ENCODE data around the gene HACD1. TPM values are rescaled to one million over a fixed set of nuclear protein-coding genes. Genes with fewer than 3 reads are reported as not detected.
A peak's percentile ranks its signal among the peaks of the same experiment; 100 is the strongest.

The HACD1 gene
- total RNA-seq, 1 donor from 2014 or later, result 41.6 TPM

DNA sequence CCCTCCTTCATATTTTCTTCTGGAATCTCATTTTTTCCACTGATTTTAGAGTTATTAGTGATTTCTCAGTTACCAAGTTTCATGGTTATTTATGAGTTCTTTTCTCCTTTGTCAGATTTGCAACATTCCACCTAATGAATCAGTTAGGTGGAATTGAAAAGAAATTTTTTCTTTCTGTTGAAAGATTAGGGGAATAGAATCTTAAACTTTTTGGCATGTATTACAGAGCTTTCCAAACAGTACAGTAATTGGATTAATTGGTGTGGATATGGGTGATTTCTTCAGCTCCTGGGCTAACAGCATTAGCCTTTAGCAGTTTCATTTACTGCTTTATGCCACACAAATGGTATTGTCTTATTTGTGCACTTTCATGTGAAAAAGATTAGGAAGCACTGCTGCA, 43.7 kb upstream of the HACD1 start:
- intact Hi-C loops (cut with DNase I), result loop anchor here (10.0 kb wide), 1 partner anchor 836 kb away; no protein-coding TSS in a partner anchor
- Histone ChIP-seq H3K4me1 (peaks cover 0 to 7% of the 10 kb centered on the region in 2 donors), H3K27ac (no peak overlapping the region), H3K9me3 (no peaks in the 10 kb centered on the region), H3K36me3 (peaks cover 0 to 9% of the 10 kb centered on the region in 2 donors), H3K4me3 (no peak overlapping the region), H3K27me3 (no peaks in the 10 kb centered on the region)
- no peak for DNase-seq (ENCODE audit: low spot score in 2 of 2)
- TF ChIP-seq, protein P1, sequence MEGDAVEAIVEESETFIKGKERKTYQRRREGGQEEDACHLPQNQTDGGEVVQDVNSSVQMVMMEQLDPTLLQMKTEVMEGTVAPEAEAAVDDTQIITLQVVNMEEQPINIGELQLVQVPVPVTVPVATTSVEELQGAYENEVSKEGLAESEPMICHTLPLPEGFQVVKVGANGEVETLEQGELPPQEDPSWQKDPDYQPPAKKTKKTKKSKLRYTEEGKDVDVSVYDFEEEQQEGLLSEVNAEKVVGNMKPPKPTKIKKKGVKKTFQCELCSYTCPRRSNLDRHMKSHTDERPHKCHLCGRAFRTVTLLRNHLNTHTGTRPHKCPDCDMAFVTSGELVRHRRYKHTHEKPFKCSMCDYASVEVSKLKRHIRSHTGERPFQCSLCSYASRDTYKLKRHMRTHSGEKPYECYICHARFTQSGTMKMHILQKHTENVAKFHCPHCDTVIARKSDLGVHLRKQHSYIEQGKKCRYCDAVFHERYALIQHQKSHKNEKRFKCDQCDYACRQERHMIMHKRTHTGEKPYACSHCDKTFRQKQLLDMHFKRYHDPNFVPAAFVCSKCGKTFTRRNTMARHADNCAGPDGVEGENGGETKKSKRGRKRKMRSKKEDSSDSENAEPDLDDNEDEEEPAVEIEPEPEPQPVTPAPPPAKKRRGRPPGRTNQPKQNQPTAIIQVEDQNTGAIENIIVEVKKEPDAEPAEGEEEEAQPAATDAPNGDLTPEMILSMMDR (IDR thresholded peaks at IDR 0.05), result no peak

DNA sequence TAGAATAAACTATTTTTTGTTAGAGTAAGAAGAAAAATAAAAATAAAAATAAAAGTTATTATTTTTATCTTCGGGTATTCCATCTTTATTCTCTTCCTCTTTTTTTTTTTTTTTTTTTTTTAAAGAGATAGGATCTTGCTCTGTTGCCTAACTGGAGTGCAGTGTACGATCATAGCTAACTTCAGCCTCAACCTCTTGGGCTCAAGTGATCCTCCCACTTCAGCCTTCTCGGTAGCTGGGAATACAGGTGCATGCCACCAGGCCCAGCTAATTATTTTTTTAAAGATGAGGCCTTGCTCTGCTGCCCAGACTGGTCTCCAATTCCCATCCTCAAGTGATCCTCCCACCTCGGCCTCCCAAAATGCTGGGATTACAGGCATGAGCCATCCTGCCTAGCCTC, 42.2 kb upstream of the HACD1 start:
- TF ChIP-seq, protein P1 (IDR thresholded peaks at IDR 0.05), result no peak
- intact Hi-C loops (cut with DNase I), result no loop called here
- Histone ChIP-seq H3K9me3 (no peaks in the 10 kb centered on the region), H3K27me3 (no peaks in the 10 kb centered on the region), H3K36me3 (peaks cover 0 to 9% of the 10 kb centered on the region in 2 donors), H3K4me3 (no peak overlapping the region), H3K4me1 (peaks cover 0 to 3% of the 10 kb centered on the region in 2 donors), H3K27ac (no peak overlapping the region)
- no peak for DNase-seq (ENCODE audit: low spot score in 2 of 2)

DNA sequence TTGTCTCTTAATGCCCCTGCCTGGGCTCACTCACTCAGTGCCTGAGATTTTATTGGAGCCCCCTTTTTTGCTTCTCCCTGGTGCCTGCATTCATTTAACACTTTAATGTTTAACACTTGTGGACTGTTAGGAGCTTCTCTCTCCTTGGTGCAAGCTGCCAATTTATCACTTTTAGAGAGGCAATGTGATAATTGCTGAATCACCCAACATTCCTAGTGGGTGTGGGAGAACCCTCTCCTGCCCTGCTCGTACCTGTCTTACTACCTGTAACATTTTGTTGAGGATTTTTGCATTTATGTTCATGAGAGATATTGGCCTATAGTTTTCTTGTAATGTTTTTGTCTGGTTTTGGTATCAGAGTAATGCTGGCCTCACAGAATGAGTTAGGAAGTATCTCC, 39.9 kb upstream of the HACD1 start:
- intact Hi-C loops (cut with DNase I), result no loop called here
- H3K27me3 ChIP-seq, result no peaks in the 10 kb centered on the region
- no peak overlapping the region for H3K4me3 ChIP-seq
- TF ChIP-seq, protein P1 (IDR thresholded peaks at IDR 0.05), result no peak
- H3K27ac ChIP-seq, result no peak overlapping the region
- H3K9me3 ChIP-seq, result no peaks in the 10 kb centered on the region
- DNase-seq (ENCODE audit: low spot score in 2 of 2), result no peak
- peaks cover 0 to 9% of the 10 kb centered on the region in 2 donors for H3K36me3 ChIP-seq
- H3K4me1 ChIP-seq, result peaks cover 3 to 4% of the 10 kb centered on the region in 2 donors

DNA sequence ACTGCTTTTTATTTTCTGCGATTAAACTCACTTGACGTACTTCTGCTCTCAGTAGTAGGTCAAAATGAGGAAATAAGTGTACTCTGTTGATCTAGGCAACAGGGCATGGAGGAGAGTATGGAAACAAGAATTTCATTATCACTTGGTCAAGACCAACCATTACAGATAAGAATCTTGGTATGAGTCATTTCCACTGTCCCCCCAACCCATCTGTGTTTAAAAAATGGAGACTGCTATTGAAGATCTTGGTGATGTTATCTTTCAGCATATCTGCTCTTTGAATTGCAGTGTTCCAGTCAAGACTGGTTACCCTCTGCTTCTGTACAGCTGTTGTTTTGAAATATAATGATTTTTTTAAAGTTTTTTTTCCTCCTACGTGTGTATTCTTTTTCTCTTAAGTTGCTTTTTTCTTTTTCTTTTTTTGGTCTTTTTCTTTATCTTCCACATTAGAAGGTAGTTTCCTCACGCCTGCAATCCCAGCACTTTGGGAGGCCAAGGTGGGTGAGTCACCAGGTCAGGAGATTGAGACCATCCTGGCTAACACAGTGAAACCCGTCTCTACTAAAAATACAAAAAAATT, 38.5 kb upstream of the HACD1 start:
- intact Hi-C loops (cut with DNase I), result no loop called here
- DNase-seq (ENCODE audit: low spot score in 2 of 2), result no peak
- Histone ChIP-seq H3K4me3 (no peak overlapping the region), H3K27ac (no peak overlapping the region), H3K36me3 (peaks cover 0 to 4% of the 10 kb centered on the region in 2 donors), H3K4me1 (peaks cover 3 to 11% of the 10 kb centered on the region in 2 donors), H3K27me3 (no peaks in the 10 kb centered on the region), H3K9me3 (no peaks in the 10 kb centered on the region)
- TF ChIP-seq, protein P1 (IDR thresholded peaks at IDR 0.05), result no peak

DNA sequence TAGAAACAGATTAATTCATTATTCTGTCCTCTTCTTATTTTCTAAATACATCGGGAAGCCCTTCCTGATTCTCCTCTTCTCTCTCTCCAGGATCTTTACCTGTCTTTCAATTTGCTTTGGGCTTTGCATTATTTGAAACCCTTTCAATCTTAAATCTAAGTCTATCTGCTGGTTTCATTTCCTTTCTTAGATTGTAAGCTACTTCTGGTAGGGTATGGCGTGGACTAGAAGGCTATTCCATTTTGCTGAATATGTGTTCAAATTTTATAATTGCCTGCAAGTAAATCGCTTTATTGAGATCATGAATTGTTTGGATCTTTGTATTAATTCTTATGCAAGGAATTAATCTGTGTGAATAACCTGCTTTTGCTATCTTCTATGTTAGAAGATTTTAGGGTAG, 37.8 kb upstream of the HACD1 start:
- TF ChIP-seq, protein P1 (IDR thresholded peaks at IDR 0.05), result no peak
- Histone ChIP-seq H3K4me3 (no peak overlapping the region), H3K36me3 (no peaks in the 10 kb centered on the region), H3K9me3 (no peaks in the 10 kb centered on the region), H3K4me1 (peaks cover 3 to 16% of the 10 kb centered on the region in 2 donors), H3K27me3 (no peaks in the 10 kb centered on the region), H3K27ac (no peak overlapping the region)
- intact Hi-C loops (cut with DNase I), result no loop called here
- DNase-seq (ENCODE audit: low spot score in 2 of 2), result no peak

DNA sequence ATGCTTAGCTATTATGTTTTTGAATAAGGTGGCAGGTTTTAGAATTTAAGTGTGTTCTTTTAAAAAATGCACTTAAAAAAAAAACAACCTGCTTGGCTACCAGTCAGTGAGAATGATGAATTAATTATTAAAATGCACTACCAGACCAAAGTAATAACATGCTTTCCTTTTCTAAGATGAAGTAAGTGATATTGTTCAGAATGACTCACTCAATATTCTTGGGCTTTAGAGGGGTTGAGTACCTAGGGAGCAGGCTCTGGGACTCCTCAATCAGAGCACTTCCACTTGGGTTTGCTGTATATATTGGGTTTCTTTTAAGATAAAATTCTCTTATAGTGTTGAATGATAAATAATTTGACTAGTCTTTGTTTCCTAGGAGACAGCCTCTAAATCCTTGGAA, 35.4 kb upstream of the HACD1 start:
- TF ChIP-seq, protein P1 (IDR thresholded peaks at IDR 0.05), result no peak
- intact Hi-C loops (cut with DNase I), result no loop called here
- Histone ChIP-seq H3K36me3 (no peaks in the 10 kb centered on the region), H3K9me3 (no peaks in the 10 kb centered on the region), H3K4me1 (peaks cover 3 to 26% of the 10 kb centered on the region in 2 donors), H3K4me3 (no peak overlapping the region), H3K27me3 (no peaks in the 10 kb centered on the region), H3K27ac (peak overlapping the region; percentile 29 to 63)
- DNase-seq (ENCODE audit: low spot score in 2 of 2), result no peak
